K562 (cell line): ENCODE results near the gene MT2A.

Experiments
- LEF1 ChIP-seq: fragments of 450-650 bp; IDR thresholded peaks from 2 replicates; pipeline ENCODE4 v1.6.1; 2016; ENCODE audit warnings: mild to moderate bottlenecking
- SRSF9 ChIP-seq: fragments of 200-400 bp; formaldehyde crosslinking; IDR thresholded peaks from 2 replicates; pipeline ENCODE4 v1.6.1; 2017; ENCODE audit warnings: low read depth, low read length, borderline replicate concordance
- TAF1 ChIP-seq: IDR thresholded peaks from 2 replicates; pipeline ENCODE4 v1.6.1; 2011; ENCODE audit warnings: mild to moderate bottlenecking, low read length, moderate library complexity; ENCODE audit not compliant: insufficient read depth, control insufficient read depth, severe bottlenecking; ENCODE audit errors: extremely low read depth
- TCF7L2 ChIP-seq: fragments of 150-350 bp; IDR thresholded peaks from 2 replicates; pipeline ENCODE4 v1.6.1; 2016; ENCODE audit warnings: low read depth, mild to moderate bottlenecking, low read length, moderate library complexity

- TF ChIP-seq TAF1 (no peak), TCF7L2 (no peak), LEF1 (no peak), SRSF9 (no peak)
Observed at GRCh38 chr16:56625140-56625942, 17.0 kb downstream of the MT2A start, which contains the start of gene MT1E.
